Measurements from ENCODE around the gene EHBP1. TPM values are rescaled to one million over a fixed set of nuclear protein-coding genes. Genes with fewer than 3 reads are reported as not detected.

Gene EHBP1
- total and polyA plus RNA-seq, 2 experiments from 2014 or later: 27.2 to 47.9 TPM

DNA sequence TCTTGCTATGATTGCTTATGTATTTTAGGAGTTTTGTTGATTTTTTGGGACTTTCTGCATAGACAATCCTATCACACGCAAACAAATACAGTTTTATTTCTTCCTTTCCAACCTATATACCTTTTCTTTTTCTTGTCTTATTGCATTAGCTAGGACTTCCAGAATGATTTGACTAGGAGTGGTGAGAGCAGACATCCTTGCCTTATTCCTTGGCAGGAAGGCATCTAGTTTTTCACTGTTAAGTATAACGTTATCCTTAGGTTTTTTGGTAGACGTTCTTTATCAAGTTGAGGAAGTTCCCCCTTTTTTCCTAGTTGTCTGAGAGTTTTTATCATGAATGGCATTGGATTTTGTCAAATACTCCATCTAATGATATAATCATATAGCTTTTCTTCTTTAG lies 25.8 kb downstream of the EHBP1 start:
- H3K36me3 Mint-ChIP-seq (ENCODE audit: low read depth): peaks cover 31% of the 10 kb centered on the region
- Histone ChIP-seq H3F3A (replicated peaks; ENCODE audit: low read depth) (no peaks in the 10 kb centered on the region), H4K20me1 (replicated peaks; ENCODE audit: insufficient read depth) (peaks cover 8% of the 10 kb centered on the region; the same call in 1 of the 2 replicates), H3K27ac (ENCODE audit: low read depth) (no peak overlapping the region), H3K9me2 (ENCODE audit: insufficient read depth) (no peaks in the 10 kb centered on the region), H3K4me2 (no peak overlapping the region), H3K36me3 (ENCODE audit: insufficient read depth) (peaks cover 3% of the 10 kb centered on the region; the same call in 1 of the 2 replicates), H2AFZ (no peak overlapping the region), H3K79me2 (replicated peaks; ENCODE audit: insufficient read depth) (peaks cover 89% of the 10 kb centered on the region), H3K4me3 (no peak overlapping the region), H3K27me3 (ENCODE audit: insufficient read depth) (no peaks in the 10 kb centered on the region), H3K4me1 (ENCODE audit: insufficient read depth) (peaks cover 27% of the 10 kb centered on the region)
- peaks cover 3% of the 10 kb centered on the region for H3K27me3 Mint-ChIP-seq (ENCODE audit: insufficient read depth, low read depth, poor library complexity)
- ATAC-seq (no peak), DNase-seq (ENCODE audit: low spot score) (no peak)
- H3K9me3 Mint-ChIP-seq: peaks cover 30% of the 10 kb centered on the region
- peaks cover 20% of the 10 kb centered on the region for H3K4me1 Mint-ChIP-seq
- H3K4me3 Mint-ChIP-seq: no peak overlapping the region
- H3K27ac Mint-ChIP-seq: no peak overlapping the region
- no peak for TF ChIP-seq EZH2phosphoT487 (IDR thresholded peaks at IDR 0.05; ENCODE audit: unreplicated experiment)
- TF ChIP-seq ZNF331 (CRISPR knock-in tag; IDR thresholded peaks at IDR 0.05; ENCODE audit: low read depth): no peak
- TF ChIP-seq JUNB (IDR thresholded peaks at IDR 0.05; ENCODE audit: unreplicated experiment): no peak
- no peak for TF ChIP-seq POLR2AphosphoS5 (IDR thresholded peaks at IDR 0.05; ENCODE audit: low read depth)
- TF ChIP-seq, protein P1, sequence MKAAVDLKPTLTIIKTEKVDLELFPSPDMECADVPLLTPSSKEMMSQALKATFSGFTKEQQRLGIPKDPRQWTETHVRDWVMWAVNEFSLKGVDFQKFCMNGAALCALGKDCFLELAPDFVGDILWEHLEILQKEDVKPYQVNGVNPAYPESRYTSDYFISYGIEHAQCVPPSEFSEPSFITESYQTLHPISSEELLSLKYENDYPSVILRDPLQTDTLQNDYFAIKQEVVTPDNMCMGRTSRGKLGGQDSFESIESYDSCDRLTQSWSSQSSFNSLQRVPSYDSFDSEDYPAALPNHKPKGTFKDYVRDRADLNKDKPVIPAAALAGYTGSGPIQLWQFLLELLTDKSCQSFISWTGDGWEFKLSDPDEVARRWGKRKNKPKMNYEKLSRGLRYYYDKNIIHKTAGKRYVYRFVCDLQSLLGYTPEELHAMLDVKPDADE (IDR thresholded peaks at IDR 0.05): no peak
- TF ChIP-seq, protein P2, sequence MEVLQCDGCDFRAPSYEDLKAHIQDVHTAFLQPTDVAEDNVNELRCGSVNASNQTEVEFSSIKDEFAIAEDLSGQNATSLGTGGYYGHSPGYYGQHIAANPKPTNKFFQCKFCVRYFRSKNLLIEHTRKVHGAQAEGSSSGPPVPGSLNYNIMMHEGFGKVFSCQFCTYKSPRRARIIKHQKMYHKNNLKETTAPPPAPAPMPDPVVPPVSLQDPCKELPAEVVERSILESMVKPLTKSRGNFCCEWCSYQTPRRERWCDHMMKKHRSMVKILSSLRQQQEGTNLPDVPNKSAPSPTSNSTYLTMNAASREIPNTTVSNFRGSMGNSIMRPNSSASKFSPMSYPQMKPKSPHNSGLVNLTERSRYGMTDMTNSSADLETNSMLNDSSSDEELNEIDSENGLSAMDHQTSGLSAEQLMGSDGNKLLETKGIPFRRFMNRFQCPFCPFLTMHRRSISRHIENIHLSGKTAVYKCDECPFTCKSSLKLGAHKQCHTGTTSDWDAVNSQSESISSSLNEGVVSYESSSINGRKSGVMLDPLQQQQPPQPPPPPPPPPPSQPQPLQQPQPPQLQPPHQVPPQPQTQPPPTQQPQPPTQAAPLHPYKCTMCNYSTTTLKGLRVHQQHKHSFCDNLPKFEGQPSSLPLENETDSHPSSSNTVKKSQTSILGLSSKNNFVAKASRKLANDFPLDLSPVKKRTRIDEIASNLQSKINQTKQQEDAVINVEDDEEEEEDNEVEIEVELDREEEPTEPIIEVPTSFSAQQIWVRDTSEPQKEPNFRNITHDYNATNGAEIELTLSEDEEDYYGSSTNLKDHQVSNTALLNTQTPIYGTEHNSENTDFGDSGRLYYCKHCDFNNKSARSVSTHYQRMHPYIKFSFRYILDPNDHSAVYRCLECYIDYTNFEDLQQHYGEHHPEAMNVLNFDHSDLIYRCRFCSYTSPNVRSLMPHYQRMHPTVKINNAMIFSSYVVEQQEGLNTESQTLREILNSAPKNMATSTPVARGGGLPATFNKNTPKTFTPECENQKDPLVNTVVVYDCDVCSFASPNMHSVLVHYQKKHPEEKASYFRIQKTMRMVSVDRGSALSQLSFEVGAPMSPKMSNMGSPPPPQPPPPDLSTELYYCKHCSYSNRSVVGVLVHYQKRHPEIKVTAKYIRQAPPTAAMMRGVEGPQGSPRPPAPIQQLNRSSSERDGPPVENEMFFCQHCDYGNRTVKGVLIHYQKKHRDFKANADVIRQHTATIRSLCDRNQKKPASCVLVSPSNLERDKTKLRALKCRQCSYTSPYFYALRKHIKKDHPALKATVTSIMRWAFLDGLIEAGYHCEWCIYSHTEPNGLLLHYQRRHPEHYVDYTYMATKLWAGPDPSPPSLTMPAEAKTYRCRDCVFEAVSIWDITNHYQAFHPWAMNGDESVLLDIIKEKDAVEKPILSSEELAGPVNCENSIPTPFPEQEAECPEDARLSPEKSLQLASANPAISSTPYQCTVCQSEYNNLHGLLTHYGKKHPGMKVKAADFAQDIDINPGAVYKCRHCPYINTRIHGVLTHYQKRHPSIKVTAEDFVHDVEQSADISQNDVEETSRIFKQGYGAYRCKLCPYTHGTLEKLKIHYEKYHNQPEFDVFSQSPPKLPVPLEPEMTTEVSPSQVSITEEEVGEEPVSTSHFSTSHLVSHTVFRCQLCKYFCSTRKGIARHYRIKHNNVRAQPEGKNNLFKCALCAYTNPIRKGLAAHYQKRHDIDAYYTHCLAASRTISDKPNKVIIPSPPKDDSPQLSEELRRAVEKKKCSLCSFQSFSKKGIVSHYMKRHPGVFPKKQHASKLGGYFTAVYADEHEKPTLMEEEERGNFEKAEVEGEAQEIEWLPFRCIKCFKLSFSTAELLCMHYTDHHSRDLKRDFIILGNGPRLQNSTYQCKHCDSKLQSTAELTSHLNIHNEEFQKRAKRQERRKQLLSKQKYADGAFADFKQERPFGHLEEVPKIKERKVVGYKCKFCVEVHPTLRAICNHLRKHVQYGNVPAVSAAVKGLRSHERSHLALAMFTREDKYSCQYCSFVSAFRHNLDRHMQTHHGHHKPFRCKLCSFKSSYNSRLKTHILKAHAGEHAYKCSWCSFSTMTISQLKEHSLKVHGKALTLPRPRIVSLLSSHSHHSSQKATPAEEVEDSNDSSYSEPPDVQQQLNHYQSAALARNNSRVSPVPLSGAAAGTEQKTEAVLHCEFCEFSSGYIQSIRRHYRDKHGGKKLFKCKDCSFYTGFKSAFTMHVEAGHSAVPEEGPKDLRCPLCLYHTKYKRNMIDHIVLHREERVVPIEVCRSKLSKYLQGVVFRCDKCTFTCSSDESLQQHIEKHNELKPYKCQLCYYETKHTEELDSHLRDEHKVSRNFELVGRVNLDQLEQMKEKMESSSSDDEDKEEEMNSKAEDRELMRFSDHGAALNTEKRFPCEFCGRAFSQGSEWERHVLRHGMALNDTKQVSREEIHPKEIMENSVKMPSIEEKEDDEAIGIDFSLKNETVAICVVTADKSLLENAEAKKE (CRISPR knock-in tag; IDR thresholded peaks at IDR 0.05): no peak
- TF ChIP-seq NANOG (IDR thresholded peaks at IDR 0.05; ENCODE audit: borderline replicate concordance): no peak
- TF ChIP-seq EZH2 (IDR thresholded peaks at IDR 0.05; ENCODE audit: low read depth, unreplicated experiment): no peak
- TF ChIP-seq, protein P3, sequence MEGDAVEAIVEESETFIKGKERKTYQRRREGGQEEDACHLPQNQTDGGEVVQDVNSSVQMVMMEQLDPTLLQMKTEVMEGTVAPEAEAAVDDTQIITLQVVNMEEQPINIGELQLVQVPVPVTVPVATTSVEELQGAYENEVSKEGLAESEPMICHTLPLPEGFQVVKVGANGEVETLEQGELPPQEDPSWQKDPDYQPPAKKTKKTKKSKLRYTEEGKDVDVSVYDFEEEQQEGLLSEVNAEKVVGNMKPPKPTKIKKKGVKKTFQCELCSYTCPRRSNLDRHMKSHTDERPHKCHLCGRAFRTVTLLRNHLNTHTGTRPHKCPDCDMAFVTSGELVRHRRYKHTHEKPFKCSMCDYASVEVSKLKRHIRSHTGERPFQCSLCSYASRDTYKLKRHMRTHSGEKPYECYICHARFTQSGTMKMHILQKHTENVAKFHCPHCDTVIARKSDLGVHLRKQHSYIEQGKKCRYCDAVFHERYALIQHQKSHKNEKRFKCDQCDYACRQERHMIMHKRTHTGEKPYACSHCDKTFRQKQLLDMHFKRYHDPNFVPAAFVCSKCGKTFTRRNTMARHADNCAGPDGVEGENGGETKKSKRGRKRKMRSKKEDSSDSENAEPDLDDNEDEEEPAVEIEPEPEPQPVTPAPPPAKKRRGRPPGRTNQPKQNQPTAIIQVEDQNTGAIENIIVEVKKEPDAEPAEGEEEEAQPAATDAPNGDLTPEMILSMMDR (conservative IDR thresholded peaks at IDR 0.05; ENCODE audit: low read depth in 2 of 2): no peak
- TF ChIP-seq STAT1 (IDR thresholded peaks at IDR 0.05; ENCODE audit: unreplicated experiment): no peak
- no peak for TF ChIP-seq ZNF114 (CRISPR knock-in tag; IDR thresholded peaks at IDR 0.05)
- TF ChIP-seq, protein P4, sequence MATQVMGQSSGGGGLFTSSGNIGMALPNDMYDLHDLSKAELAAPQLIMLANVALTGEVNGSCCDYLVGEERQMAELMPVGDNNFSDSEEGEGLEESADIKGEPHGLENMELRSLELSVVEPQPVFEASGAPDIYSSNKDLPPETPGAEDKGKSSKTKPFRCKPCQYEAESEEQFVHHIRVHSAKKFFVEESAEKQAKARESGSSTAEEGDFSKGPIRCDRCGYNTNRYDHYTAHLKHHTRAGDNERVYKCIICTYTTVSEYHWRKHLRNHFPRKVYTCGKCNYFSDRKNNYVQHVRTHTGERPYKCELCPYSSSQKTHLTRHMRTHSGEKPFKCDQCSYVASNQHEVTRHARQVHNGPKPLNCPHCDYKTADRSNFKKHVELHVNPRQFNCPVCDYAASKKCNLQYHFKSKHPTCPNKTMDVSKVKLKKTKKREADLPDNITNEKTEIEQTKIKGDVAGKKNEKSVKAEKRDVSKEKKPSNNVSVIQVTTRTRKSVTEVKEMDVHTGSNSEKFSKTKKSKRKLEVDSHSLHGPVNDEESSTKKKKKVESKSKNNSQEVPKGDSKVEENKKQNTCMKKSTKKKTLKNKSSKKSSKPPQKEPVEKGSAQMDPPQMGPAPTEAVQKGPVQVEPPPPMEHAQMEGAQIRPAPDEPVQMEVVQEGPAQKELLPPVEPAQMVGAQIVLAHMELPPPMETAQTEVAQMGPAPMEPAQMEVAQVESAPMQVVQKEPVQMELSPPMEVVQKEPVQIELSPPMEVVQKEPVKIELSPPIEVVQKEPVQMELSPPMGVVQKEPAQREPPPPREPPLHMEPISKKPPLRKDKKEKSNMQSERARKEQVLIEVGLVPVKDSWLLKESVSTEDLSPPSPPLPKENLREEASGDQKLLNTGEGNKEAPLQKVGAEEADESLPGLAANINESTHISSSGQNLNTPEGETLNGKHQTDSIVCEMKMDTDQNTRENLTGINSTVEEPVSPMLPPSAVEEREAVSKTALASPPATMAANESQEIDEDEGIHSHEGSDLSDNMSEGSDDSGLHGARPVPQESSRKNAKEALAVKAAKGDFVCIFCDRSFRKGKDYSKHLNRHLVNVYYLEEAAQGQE (IDR thresholded peaks at IDR 0.05; ENCODE audit: unreplicated experiment): no peak
- no peak for TF ChIP-seq CREB1 (CRISPR knock-in tag; IDR thresholded peaks at IDR 0.05; ENCODE audit: low read depth)

Measured in GM23338 (cell line).